Vagina (tissue), 2 donors: ENCODE data around the gene ROCK2. TPM values are rescaled to one million over a fixed set of nuclear protein-coding genes. Genes with fewer than 3 reads are reported as not detected.

ENCODE experiments used
- DNase-seq, 2 donors: peaks; one replicate each; pipeline ENCODE4 v3.0.0-alpha.2; 2017; ENCODE audit errors: extremely low spot score in 2 of 2
- H3K27ac ChIP-seq: fragments of 200-600 bp; sonication (generic); one replicate; pipeline ENCODE4 v1.5.1; 2019
- H3K27me3 ChIP-seq: fragments of 200-600 bp; sonication (generic); one replicate; pipeline ENCODE4 v1.5.1; 2019
- H3K36me3 ChIP-seq, 2 donors: fragments of 200-600 bp; sonication (generic); one replicate each; pipeline ENCODE4 v1.5.1; 2017 to 2019
- H3K4me1 ChIP-seq: fragments of 200-600 bp; sonication (generic); one replicate; pipeline ENCODE4 v1.5.1; 2019
- H3K4me3 ChIP-seq, 2 donors: fragments of 200-600 bp; sonication (generic); 1 replicate in 1 of 2; 2 replicates in 1 of 2; pipeline ENCODE4 v1.5.1; 2016 to 2019
- H3K9me3 ChIP-seq: fragments of 200-600 bp; sonication (generic); one replicate; pipeline ENCODE4 v1.5.1; 2019
- POLR2A ChIP-seq, 2 donors: fragments of 450-650 bp; IDR thresholded peaks; one replicate each; pipeline ENCODE4 v1.6.1; 2017; ENCODE audit warnings: antibody characterized with exemption in 2 of 2, mild to moderate bottlenecking in 2 of 2, moderate library complexity in 2 of 2
- POLR2AphosphoS5 ChIP-seq, 2 donors: sonication (generic); formaldehyde crosslinking; IDR thresholded peaks; one replicate each; pipeline ENCODE4 v1.9.0; 2017; ENCODE audit warnings: antibody characterized with exemption in 2 of 2, mild to moderate bottlenecking in 2 of 2, low read depth in 1 of 2; ENCODE audit not compliant: insufficient read depth in 1 of 2
- intact Hi-C: fragments of 100-400 bp; cut with DNase I; formaldehyde crosslinking; loops from one replicate; pipeline ENCODE4 v1.15.1; 2023
- total RNA-seq: library from RNA; depleted of rRNA; stranded (reverse); fragments of >200 nt; gene quantifications from one replicate; pipeline ENCODE4 v1.2.3, GENCODE V29; 2016
- TF ChIP-seq, protein P1 (sequence below), 3 experiments: fragments of 450-650 bp in 2 of 3; fragments of 200-600 bp in 1 of 3; sonication (generic) in 1 of 3; IDR thresholded peaks; one replicate each; pipeline ENCODE4 v1.5.1; 2017 to 2019; ENCODE audit warnings: antibody characterized with exemption in 3 of 3, mild to moderate bottlenecking in 2 of 3, moderate library complexity in 2 of 3

Gene ROCK2
- total RNA-seq, 1 donor from 2014 or later, result 49.4 TPM

DNA sequence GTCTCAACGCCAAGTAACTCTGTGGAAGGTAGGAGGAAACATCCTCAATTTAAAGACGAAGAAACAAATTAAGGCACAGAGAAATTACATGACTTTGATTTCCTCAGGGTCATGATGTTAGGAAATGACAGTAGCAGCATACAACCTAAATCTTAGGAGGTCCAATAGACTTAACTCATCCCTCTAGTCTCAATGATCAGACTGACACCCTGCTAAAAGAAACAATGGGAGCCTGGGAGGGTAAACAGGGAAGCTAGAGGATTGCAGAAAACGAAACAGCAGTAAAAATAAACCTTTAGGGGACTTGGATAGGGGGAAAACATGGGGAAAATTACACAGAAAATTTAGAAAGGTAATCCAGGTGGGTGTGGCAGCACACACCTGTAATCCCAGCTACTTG, 56.0 kb downstream of the ROCK2 start:
- Histone ChIP-seq H3K27ac (no peak overlapping the region), H3K4me1 (peaks cover 25% of the 10 kb centered on the region), H3K36me3 (peaks cover 0 to 19% of the 10 kb centered on the region in 2 donors), H3K9me3 (no peaks in the 10 kb centered on the region), H3K4me3 (no peak overlapping the region), H3K27me3 (no peaks in the 10 kb centered on the region)
- DNase-seq, result no peak
- TF ChIP-seq POLR2AphosphoS5 (IDR thresholded peaks at IDR 0.05; ENCODE audit: insufficient read depth in 1 of 2, low read depth in 1 of 2) (no peak), POLR2A (IDR thresholded peaks at IDR 0.05) (no peak)
- TF ChIP-seq, protein P1, sequence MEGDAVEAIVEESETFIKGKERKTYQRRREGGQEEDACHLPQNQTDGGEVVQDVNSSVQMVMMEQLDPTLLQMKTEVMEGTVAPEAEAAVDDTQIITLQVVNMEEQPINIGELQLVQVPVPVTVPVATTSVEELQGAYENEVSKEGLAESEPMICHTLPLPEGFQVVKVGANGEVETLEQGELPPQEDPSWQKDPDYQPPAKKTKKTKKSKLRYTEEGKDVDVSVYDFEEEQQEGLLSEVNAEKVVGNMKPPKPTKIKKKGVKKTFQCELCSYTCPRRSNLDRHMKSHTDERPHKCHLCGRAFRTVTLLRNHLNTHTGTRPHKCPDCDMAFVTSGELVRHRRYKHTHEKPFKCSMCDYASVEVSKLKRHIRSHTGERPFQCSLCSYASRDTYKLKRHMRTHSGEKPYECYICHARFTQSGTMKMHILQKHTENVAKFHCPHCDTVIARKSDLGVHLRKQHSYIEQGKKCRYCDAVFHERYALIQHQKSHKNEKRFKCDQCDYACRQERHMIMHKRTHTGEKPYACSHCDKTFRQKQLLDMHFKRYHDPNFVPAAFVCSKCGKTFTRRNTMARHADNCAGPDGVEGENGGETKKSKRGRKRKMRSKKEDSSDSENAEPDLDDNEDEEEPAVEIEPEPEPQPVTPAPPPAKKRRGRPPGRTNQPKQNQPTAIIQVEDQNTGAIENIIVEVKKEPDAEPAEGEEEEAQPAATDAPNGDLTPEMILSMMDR (IDR thresholded peaks at IDR 0.05), result no peak
- intact Hi-C loops, result no loop called here

DNA sequence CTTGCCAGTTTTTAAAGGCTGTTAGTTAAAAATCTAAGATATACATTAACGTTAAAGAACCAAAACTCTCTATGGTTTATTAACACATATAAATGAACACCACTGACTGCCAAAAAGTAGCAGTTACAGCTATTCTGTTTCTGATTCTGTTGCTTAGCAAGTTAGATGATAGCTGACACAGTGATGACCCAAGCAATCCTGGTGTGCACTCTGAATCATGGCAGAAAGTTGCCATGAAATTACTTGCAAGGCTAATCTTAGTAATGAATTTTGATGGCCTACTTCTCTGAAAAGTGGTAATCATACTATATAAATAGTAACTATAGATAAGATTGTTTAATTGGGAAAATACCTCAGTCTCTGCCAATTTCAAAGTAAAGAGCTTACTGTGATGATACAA, 57.7 kb downstream of the ROCK2 start:
- Histone ChIP-seq H3K27me3 (no peaks in the 10 kb centered on the region), H3K4me3 (no peak overlapping the region), H3K9me3 (no peaks in the 10 kb centered on the region), H3K27ac (no peak overlapping the region), H3K4me1 (peaks cover 17% of the 10 kb centered on the region), H3K36me3 (peaks cover 0 to 22% of the 10 kb centered on the region in 2 donors)
- TF ChIP-seq, protein P1 (IDR thresholded peaks at IDR 0.05), result no peak
- no peak for DNase-seq
- intact Hi-C loops, result no loop called here

DNA sequence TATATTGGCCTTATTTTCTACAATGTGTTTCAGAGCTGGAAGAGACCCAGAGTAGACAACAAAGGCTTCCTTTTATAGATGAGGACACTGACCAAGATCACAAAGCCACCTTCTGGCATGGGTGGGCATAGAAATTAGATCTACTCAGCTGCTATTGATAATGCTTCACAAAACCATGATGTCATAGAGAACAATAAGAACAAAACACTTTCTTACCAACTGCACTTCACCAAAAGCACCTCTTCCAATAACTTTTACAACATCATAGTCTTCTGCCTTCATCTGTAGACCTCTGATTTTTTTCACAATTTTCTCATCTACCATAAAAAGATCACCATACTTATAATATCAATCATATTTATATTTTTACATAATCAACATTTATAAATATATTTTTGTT, 58.1 kb downstream of the ROCK2 start:
- no peak for TF ChIP-seq POLR2A (IDR thresholded peaks at IDR 0.05)
- TF ChIP-seq POLR2AphosphoS5 (IDR thresholded peaks at IDR 0.05; ENCODE audit: insufficient read depth in 1 of 2, low read depth in 1 of 2), result no peak
- TF ChIP-seq, protein P1 (IDR thresholded peaks at IDR 0.05), result no peak
- DNase-seq, result no peak
- Histone ChIP-seq H3K9me3 (no peaks in the 10 kb centered on the region), H3K27ac (no peak overlapping the region), H3K4me3 (no peak overlapping the region), H3K27me3 (no peaks in the 10 kb centered on the region), H3K36me3 (peaks cover 0 to 26% of the 10 kb centered on the region in 2 donors), H3K4me1 (peaks cover 16% of the 10 kb centered on the region)
- intact Hi-C loops, result no loop called here

DNA sequence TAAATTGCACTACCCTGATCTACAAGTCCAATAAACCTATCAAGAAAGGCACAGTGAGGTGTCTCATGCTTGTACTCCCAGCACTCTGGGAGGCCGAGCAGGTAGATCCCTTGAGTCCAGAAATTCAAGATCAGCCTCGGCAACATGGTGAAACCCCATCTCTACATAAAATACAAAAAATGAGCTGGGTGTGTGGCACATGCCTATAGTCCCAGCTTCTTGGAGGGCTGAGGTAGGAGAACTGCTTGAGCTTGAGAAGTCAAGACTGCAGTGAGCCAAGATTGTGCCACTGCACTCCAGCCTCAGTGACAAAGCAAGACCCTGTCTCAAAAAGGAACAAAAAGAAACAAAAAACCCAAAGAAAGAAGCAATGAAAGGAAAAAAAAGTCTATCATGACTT, 58.9 kb downstream of the ROCK2 start:
- no peak overlapping the region for H3K27ac ChIP-seq
- peaks cover 12% of the 10 kb centered on the region for H3K4me1 ChIP-seq
- DNase-seq, result no peak
- H3K36me3 ChIP-seq, result peaks cover 0 to 27% of the 10 kb centered on the region in 2 donors
- H3K4me3 ChIP-seq, result no peak overlapping the region
- intact Hi-C loops, result no loop called here
- TF ChIP-seq POLR2AphosphoS5 (IDR thresholded peaks at IDR 0.05; ENCODE audit: insufficient read depth in 1 of 2, low read depth in 1 of 2) (no peak), POLR2A (IDR thresholded peaks at IDR 0.05) (no peak)
- TF ChIP-seq, protein P1 (IDR thresholded peaks at IDR 0.05), result no peak
- H3K27me3 ChIP-seq, result no peaks in the 10 kb centered on the region
- no peaks in the 10 kb centered on the region for H3K9me3 ChIP-seq

DNA sequence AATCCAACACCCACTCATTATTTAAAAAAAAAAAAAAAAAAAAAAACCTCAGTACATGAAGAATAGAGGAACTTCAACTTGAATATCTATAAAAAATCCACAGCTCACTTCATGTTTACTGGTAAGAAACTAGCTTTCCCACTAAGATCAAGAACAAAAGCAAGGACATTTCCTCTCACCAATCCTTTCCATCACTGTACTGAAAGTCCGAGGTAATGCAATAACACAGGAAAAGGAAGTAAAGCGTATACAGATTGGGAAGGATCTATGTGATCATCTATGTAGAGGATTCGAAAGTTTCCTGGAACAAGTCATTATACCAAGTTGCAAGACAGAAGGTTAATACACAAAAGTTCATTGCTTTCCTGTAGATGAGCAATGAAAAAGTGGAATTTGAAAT, 63.2 kb downstream of the ROCK2 start:
- no peak overlapping the region for H3K4me3 ChIP-seq
- intact Hi-C loops, result no loop called here
- DNase-seq, result no peak
- no peaks in the 10 kb centered on the region for H3K9me3 ChIP-seq
- no peaks in the 10 kb centered on the region for H3K27me3 ChIP-seq
- peaks cover 3% of the 10 kb centered on the region for H3K4me1 ChIP-seq
- H3K27ac ChIP-seq, result no peak overlapping the region
- TF ChIP-seq, protein P1 (IDR thresholded peaks at IDR 0.05), result no peak
- TF ChIP-seq POLR2A (IDR thresholded peaks at IDR 0.05) (no peak), POLR2AphosphoS5 (IDR thresholded peaks at IDR 0.05; ENCODE audit: insufficient read depth in 1 of 2, low read depth in 1 of 2) (no peak)
- H3K36me3 ChIP-seq, result peaks cover 0 to 27% of the 10 kb centered on the region in 2 donors
